Measurements from ENCODE around the gene FAM222A. TPM values are rescaled to one million over a fixed set of nuclear protein-coding genes. Genes with fewer than 3 reads are reported as not detected.

Gene FAM222A
- total and polyA plus RNA-seq, 5 experiments from 2014 or later: 0.16 to 1.6 (median 0.28) TPM

GRCh38 chr12:109734219-109735000 lies 20.8 kb downstream of the FAM222A start:
- POLR2A ChIA-PET: interaction anchor here (0.6 kb wide), 1 partner anchor 169 kb away, joined by 6 read pairs; no protein-coding TSS in a partner anchor
- no peak overlapping the region for H3K27ac Mint-ChIP-seq
- peaks cover 11 to 45% (median 30%) of the 10 kb centered on the region in 5 donors for H3K27me3 Mint-ChIP-seq
- ATAC-seq (no peak), DNase-seq (peak in 1 of 10 donors; percentile 48)
- no peaks in the 10 kb centered on the region for H3K36me3 Mint-ChIP-seq
- H3K4me3 Mint-ChIP-seq: no peak overlapping the region
- peaks cover 0 to 3% (median 0%) of the 10 kb centered on the region in 4 donors for H3K4me1 Mint-ChIP-seq
- no peaks in the 10 kb centered on the region for H3K9me3 Mint-ChIP-seq

GRCh38 chr12:109735051-109735521 lies 21.5 kb downstream of the FAM222A start:
- ATAC-seq: no peak
- H3K9me3 Mint-ChIP-seq: no peaks in the 10 kb centered on the region
- H3K27ac Mint-ChIP-seq: no peak overlapping the region
- H3K36me3 Mint-ChIP-seq: no peaks in the 10 kb centered on the region
- peaks cover 11 to 45% (median 30%) of the 10 kb centered on the region in 5 donors for H3K27me3 Mint-ChIP-seq
- no peak for DNase-seq
- peaks cover 0 to 3% (median 0%) of the 10 kb centered on the region in 4 donors for H3K4me1 Mint-ChIP-seq
- H3K4me3 Mint-ChIP-seq: no peak overlapping the region
- POLR2A ChIA-PET: no interaction called here

DNA sequence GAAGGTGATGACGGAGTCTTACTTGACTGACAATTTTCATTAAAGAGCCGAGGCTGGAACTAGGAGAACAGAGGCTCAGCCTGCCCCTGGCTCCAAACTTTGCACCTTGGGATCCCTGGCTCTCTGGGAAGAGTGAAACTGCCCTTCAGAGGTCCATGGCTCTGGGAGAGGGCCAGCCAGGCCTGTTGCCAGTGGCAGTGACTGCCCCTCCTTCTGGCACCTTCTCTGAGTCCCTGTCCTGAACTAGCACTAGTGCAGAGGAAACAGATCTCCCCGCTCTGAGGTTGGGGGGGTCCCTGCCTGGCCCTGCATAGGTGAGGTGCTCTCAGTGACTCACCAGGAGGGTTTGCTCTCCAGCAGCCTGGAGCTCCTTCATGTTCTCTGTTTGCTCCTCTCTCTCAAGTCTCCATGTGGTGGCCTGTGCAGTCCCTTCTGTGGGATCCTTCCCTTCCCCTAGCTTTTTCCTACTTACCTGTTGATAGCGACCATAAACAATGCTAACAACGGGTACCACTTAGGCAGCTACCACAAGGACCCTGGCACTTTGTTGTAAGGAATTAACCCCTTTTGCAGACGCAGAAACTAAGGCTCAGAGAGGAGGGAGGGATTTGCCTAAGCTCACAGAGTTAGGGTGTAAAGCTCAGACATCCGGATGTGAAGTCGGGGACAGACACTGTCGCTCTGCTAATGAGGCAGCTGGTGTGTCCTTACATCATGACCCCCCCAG lies 22.4 kb downstream of the FAM222A start:
- POLR2A ChIA-PET: no interaction called here
- H3K9me3 Mint-ChIP-seq: no peaks in the 10 kb centered on the region
- H3K27ac Mint-ChIP-seq: peak overlapping the region in 1 of 10 donors; percentile 9
- H3K27me3 Mint-ChIP-seq: peaks cover 11 to 54% (median 34%) of the 10 kb centered on the region in 5 donors
- no peak overlapping the region for H3K4me3 Mint-ChIP-seq
- H3K4me1 Mint-ChIP-seq: peaks cover 0 to 3% (median 0%) of the 10 kb centered on the region in 4 donors
- ATAC-seq: peak in 1 of 2 donors; percentile 14
- no peaks in the 10 kb centered on the region for H3K36me3 Mint-ChIP-seq
- peak in 1 of 10 donors; percentile 44 for DNase-seq

DNA sequence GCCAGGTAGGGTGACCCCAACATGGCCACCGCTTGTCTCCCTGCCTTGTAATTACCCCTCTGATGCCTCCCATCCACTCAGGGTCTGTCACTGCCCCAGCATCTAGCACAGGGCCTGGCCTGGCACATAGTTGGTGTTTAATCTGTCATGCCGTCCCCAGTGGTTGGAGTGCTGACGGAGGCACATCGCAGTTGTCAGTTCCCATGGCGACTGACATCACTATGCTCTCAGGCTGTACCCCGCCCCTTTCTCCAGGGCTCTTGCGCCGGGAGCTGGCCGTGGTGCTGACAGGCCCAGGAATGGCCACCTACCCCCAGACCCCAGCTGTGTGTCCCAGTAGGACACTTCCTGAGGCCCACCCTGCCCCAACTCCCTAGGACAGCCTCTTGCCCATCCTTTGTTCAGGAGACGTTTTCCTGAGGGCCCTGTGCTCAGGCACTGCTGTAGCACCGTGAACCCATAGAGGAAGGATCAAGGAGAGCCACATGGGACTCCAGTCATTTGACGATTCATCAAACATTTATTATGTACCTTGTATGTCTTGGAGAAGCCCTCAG lies 23.0 kb downstream of the FAM222A start:
- POLR2A ChIA-PET: no interaction called here
- no peak overlapping the region for H3K27ac Mint-ChIP-seq
- ATAC-seq: peak; percentile 39 to 56
- H3K4me1 Mint-ChIP-seq: peaks cover 0 to 3% (median 0%) of the 10 kb centered on the region in 4 donors
- H3K9me3 Mint-ChIP-seq: no peaks in the 10 kb centered on the region
- DNase-seq: no peak
- H3K36me3 Mint-ChIP-seq: no peaks in the 10 kb centered on the region
- H3K4me3 Mint-ChIP-seq: peak overlapping the region in 1 of 10 donors; percentile 6
- peaks cover 11 to 55% (median 34%) of the 10 kb centered on the region in 5 donors for H3K27me3 Mint-ChIP-seq

- Mint-ChIP-seq H3K4me3 (no peak overlapping the region), H3K27me3 (peaks cover 11 to 55% (median 34%) of the 10 kb centered on the region in 5 donors), H3K36me3 (no peaks in the 10 kb centered on the region), H3K9me3 (no peaks in the 10 kb centered on the region), H3K27ac (no peak overlapping the region), H3K4me1 (peaks cover 0 to 3% (median 0%) of the 10 kb centered on the region in 4 donors)
- POLR2A ChIA-PET: no interaction called here
- DNase-seq (no peak), ATAC-seq (no peak)
Measured at GRCh38 chr12:109737126-109737525, 23.5 kb downstream of the FAM222A start.

- H3K36me3 Mint-ChIP-seq: no peaks in the 10 kb centered on the region
- peaks cover 0 to 3% (median 0%) of the 10 kb centered on the region in 4 donors for H3K4me1 Mint-ChIP-seq
- peaks cover 11 to 53% (median 34%) of the 10 kb centered on the region in 5 donors for H3K27me3 Mint-ChIP-seq
- H3K27ac Mint-ChIP-seq: no peak overlapping the region
- DNase-seq (no peak), ATAC-seq (no peak)
- H3K9me3 Mint-ChIP-seq: no peaks in the 10 kb centered on the region
- no peak overlapping the region for H3K4me3 Mint-ChIP-seq
- POLR2A ChIA-PET: no interaction called here
Measured at GRCh38 chr12:109737631-109738030, 24.0 kb downstream of the FAM222A start.

DNA sequence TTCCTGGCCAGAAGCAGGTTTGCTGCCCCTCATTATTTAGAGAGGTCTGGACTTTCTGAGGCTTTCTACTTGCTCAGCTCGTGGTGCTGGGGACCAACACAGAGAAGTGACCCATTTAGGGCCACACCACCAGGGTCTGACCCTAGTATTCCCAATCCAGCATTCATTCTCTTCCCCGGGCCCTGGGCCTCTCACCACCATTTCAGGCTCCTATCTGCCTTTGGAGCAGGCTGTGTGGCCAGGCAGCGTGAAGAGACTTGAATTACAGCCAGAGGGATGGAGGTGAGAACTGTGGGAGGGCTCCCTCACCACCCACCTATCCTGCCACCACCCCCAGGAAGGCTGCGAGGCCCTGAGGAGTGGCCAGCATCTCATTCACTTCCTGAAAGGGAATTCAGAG lies 24.6 kb downstream of the FAM222A start:
- peaks cover 0 to 3% (median 0%) of the 10 kb centered on the region in 4 donors for H3K4me1 Mint-ChIP-seq
- no peaks in the 10 kb centered on the region for H3K36me3 Mint-ChIP-seq
- DNase-seq: no peak
- H3K27ac Mint-ChIP-seq: no peak overlapping the region
- H3K27me3 Mint-ChIP-seq: peaks cover 6 to 47% (median 29%) of the 10 kb centered on the region in 5 donors
- H3K4me3 Mint-ChIP-seq: no peak overlapping the region
- H3K9me3 Mint-ChIP-seq: no peaks in the 10 kb centered on the region
- no peak for ATAC-seq
- POLR2A ChIA-PET: no interaction called here

DNA sequence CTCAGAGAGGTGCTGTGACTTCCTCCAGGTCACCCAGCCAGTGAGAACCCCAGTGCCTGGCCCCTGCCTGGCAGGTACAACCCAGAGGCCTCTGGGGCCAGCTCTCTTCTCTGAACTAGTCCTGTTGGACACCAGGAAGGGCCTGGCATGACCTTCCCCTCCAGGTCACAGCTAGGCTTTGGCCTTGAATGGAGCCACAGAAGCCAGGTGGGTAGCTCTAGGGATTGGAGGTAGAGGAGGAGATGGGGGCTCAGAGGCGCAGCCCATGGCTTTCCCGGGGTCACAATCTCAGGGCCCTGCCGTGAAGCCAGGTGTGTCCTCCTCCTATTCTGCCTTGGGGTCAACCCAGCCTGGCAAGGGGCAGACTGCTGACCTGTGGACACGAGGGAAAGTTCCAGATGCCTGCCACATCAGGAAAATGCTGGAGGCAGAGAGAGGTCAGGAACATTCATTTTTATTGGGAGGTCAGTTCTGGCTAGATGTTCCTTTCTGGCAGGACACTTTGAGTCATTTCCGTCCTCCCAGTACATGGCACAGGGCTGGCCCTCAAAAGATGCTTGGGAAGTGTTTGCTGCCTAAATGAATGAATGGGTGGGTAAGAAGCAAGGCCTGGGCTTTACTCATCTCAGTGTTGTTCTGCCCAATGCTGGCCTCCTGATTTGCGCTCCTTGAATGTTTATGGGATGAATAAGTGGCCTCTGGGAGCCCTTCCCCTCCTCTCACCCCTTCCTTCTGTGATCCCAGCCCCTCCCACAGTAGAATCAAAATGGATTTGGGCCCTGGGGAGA lies 25.4 kb downstream of the FAM222A start:
- peak in 1 of 10 donors; percentile 54 for DNase-seq
- Mint-ChIP-seq H3K27me3 (peaks cover 6 to 38% (median 21%) of the 10 kb centered on the region in 5 donors), H3K9me3 (no peaks in the 10 kb centered on the region), H3K4me3 (no peak overlapping the region), H3K36me3 (no peaks in the 10 kb centered on the region), H3K27ac (no peak overlapping the region), H3K4me1 (peaks cover 0 to 3% (median 0%) of the 10 kb centered on the region in 4 donors)
- POLR2A ChIA-PET: no interaction called here
- ATAC-seq: no peak

- H3K9me3 Mint-ChIP-seq: no peaks in the 10 kb centered on the region
- no peak overlapping the region for H3K4me3 Mint-ChIP-seq
- no peaks in the 10 kb centered on the region for H3K36me3 Mint-ChIP-seq
- H3K4me1 Mint-ChIP-seq: no peaks in the 10 kb centered on the region
- H3K27ac Mint-ChIP-seq: no peak overlapping the region
- ATAC-seq (no peak), DNase-seq (peak in 1 of 10 donors; percentile 60)
- peaks cover 3 to 29% (median 11%) of the 10 kb centered on the region in 5 donors for H3K27me3 Mint-ChIP-seq
- POLR2A ChIA-PET: no interaction called here
Measured at GRCh38 chr12:109739747-109740693, 26.4 kb downstream of the FAM222A start.

DNA sequence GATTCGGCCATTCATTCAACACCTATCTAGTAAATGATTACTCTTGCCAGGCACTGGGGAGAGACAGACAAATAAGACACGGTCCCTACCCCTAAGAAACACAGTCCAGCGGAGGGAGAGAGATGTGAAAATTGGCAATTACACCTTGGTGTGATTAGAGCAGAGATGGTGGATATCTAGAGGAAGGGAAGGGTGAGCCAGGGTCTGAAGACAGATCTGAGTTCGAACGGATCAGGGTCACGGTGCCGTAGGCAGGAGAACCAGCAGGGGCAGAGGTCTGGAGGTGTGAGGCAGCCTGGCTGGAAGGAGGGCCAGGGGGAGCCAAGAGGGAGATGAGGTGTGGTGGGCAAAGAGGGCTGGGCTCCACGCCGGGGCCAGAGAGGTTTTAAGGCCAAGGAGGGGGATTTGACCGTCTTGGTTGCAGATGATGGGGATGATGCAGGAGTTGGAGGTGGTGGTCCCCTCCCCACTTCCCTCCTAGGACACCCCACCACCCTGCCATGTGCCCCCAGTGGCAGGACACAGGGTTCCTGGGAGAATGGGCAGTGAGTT lies 27.1 kb downstream of the FAM222A start:
- Mint-ChIP-seq H3K9me3 (no peaks in the 10 kb centered on the region), H3K27me3 (peaks cover 0 to 21% (median 5%) of the 10 kb centered on the region in 5 donors), H3K27ac (no peak overlapping the region), H3K36me3 (no peaks in the 10 kb centered on the region), H3K4me1 (no peaks in the 10 kb centered on the region), H3K4me3 (no peak overlapping the region)
- POLR2A ChIA-PET: no interaction called here
- ATAC-seq: no peak
- DNase-seq: no peak

- ATAC-seq (no peak), DNase-seq (peak in 1 of 10 donors; percentile 37)
- Mint-ChIP-seq H3K27me3 (peaks cover 0 to 15% (median 4%) of the 10 kb centered on the region in 5 donors), H3K9me3 (no peaks in the 10 kb centered on the region), H3K36me3 (no peaks in the 10 kb centered on the region), H3K4me1 (no peaks in the 10 kb centered on the region), H3K4me3 (no peak overlapping the region), H3K27ac (no peak overlapping the region)
- POLR2A ChIA-PET: no interaction called here
Measured at GRCh38 chr12:109741286-109741969, 27.8 kb downstream of the FAM222A start.

Data from naive thymus-derived CD8-positive, alpha-beta T cell (primary cell).